Measurements from ENCODE around the gene MTHFD1L.

The MTHFD1L gene

DNA sequence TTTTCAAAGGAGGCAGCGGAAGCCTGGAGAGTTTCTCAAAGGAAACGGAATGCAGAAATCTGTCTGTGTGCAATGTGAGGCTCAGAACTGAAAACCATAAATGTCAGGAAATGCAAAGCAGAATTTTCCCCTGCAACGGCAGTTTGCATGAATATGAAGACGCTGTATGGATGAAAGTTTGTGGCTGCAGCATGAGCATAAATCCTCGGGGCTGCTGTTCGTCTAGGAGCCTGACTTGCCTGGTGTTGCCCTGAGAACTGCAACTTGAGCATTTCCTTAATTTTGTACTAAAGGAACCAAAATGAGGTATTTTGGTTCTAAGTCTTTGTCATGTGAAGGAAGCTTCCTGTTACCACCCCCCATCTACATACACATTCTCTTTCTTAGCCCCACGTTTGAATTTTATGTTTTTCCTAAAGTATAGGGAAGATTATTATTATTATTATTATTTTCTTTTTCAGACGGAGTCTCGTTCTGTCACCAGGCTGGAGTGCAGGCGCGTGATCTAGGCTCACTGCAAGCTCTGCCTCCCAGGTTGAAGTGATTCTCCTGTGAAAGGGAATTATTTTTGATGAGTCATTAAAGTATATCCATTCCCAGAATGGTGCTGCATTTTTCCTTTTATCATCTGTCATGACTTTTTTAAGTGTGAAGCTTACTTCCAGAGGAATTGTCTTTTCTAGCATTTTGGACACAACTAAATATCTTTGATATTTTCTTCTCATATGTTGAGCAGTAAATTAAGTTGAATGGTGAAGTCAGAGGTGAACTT, 33.1 kb downstream of the MTHFD1L start:
- no peak for DNase-seq (ENCODE audit: low read depth, low spot score)

DNA sequence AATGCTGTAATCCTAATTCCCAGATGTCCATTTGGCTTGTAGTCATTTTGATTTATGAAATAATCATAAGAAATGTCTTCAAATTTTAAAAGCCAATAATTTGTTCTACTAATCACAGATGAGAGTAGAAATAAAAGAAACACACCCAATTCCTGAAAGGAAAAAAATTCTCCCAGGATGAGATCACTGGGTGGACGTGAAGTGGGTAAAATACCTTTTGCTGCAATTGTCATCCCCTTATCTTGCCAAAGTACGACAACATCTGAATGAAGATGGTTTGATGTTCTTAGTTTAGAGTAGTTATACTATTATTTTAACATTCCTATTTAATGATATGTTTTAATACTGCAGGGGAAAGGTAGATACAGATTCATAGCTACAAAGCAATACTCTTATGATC, 33.7 kb downstream of the MTHFD1L start:
- DNase-seq (ENCODE audit: low read depth, low spot score): no peak

DNA sequence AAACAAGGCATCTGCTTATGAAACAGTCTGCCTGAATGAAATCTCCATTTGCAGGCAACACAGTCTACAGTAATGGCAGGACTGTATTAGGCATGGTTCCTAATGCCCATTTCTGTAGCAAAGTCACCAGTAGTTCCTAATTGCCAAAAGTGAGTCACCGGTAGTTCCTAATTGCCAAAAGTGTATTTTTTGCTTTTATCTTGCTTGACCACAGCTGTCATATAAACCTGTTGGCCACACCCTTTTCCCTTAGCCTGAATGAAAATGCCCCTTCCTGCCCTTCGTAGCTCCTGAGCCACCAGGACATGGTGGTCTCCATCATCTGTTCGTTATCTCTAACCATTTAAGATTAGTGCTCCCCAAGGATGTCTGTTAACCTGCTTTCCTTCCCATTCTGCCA, 34.5 kb downstream of the MTHFD1L start:
- DNase-seq (ENCODE audit: low read depth, low spot score): no peak

DNA sequence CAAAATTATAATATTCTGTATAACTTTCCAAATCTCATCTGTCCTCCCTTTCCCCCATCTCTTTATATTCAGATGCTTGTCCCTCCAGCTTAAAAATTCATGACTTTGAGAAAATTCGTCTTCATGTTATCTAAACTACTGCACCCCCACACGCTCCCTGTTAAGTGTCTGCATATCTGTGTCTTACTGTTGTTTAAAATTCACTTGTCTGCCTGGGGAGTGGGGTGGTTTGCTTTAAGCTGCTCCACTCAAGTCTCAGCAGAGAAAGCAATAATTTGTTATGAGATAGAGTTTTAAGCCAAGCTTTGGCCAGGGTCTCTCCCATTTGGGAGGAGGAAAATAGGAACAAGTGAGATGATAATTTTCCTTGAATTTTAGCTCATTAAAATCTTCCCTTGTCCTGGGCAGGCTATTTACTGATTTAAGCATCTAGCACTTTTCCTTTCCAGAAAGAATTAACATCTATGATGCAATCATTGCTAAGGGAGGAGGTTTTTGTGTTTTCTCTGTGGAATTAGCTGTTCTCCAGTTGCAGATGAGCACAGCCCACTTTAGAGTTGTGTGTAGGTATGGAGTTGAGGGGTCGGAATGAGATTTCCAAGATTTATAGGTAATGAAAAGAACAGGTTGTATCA, 36.8 kb downstream of the MTHFD1L start:
- DNase-seq (ENCODE audit: low read depth, low spot score): no peak

DNA sequence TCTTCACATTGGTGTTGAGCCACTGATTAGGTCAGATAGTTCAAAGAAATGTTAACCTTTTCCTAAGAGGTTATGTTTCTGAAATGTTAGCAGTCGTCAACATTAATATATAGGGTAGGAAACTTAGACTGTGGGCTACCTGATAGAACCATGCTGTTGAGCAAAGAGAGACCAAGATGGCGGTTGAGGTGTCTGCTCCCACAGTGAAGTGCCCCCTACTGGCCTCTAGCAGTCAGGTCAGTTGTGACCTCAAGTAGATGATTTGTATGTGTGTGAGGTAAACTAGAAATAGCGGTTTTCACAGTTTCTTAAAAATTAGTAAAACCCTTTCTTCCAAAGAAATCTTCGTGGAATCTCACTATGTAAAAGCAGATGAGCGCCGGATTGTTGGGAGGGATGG, 40.3 kb downstream of the MTHFD1L start:
- no peak for DNase-seq (ENCODE audit: low read depth, low spot score)

DNA sequence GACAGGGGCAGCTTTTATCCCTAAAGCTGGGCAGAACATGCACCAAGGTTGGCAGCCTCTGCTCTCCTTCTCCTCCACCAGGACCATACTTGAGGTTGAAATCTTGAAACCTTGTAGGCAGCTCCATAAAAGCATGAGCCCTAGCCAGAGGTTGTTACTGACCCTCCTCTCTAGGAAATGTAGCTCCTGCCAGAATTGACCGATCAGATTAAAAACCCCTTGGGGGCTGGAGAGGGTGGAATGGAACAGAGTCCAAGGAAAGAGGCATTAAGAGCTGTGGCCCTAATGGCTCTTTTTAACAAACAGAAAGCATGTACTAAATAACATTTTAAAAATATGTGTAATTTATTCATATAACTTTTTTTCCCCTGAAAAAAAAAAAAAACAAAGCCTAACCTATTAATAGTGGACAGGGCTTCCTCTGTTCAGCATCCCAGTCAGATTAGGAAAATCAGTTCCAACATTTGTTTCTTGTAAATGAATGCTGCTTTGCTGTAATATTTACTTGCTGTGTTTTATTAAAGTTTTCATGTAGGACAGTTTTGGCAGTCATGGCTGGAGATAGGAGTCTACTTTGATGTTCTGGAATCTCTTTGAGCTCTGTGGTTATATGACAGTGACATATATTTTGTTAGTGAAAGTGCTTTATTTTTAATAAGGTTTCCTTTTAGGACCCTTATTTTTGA, 41.3 kb downstream of the MTHFD1L start:
- no peak for DNase-seq (ENCODE audit: low read depth, low spot score)

DNA sequence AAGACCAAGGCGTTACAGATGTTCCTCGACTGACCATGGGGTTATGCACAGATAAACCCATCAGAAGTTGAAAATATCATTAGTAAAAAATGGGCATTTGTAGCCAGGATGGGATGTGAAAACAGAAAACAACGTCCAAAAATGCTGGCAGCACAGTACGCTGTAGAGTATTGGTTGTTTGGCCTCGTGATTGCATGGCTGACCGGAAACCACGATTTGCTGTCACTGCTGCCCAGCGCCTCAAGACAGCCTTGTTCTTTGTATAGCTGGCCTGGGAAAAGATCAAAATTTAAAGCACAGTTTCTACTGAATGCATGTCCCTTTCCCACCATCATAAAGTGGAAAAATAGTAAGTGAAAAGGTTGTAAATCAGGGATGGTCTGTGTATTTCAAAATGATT, 41.9 kb downstream of the MTHFD1L start:
- DNase-seq (ENCODE audit: low read depth, low spot score): no peak

DNA sequence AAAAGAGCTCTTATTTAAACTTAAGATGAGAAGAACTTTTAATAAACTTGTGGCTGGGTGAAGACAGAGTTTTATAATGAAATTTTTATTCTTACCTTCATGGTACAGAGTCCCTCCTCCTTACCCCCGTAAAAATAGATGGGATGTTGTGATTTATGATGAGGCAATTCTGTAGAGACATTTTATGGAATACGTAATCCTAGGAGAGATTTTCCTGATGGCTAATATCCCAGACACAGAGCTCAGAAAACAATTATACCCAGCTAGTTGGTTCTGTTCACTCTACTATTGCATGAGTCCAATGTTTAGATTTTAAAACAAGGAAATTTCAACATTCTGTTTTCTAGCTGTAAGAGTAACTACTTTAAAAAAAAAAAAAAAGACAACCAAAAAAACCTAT, 43.4 kb downstream of the MTHFD1L start:
- no peak for DNase-seq (ENCODE audit: low read depth, low spot score)

DNA sequence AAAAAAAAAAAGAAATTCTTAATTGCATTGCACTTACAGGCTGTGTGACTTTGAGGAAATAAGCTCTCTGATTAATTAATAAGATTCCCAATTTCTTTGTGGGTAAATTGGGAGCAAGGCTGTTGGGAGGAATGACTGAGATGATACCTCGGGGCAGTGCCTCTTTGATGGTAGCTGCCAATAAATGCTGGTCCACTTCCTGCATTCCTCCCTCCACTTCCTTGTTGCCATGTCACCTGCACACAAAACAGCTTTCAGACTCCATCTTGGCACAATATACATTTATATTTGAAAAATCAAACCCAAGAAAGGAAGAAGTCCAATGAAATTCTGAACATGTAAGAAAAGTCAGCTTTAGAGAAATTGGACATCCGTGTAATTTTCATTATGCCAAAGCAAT, 45.1 kb downstream of the MTHFD1L start:
- DNase-seq (ENCODE audit: low read depth, low spot score): no peak

DNA sequence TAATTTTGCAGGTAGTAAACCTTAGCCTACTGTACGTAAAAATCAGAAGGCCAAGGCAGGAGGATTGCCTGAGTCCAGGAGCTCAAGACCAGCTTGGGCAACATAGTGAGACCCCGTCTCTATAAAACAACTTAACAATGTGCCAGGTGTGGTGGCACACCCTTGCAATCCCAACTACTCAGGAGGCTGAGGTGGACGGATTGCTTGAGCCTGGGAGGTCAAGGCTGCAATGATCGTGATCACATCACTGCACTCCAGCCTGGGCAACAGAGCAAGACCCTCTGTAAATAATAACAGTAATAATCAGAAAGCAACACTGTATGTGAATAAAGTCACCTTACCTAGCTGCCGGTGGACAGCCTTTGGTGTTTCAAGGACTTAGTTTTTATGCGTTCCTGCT, 48.9 kb downstream of the MTHFD1L start:
- no peak for DNase-seq (ENCODE audit: low read depth, low spot score)

DNA sequence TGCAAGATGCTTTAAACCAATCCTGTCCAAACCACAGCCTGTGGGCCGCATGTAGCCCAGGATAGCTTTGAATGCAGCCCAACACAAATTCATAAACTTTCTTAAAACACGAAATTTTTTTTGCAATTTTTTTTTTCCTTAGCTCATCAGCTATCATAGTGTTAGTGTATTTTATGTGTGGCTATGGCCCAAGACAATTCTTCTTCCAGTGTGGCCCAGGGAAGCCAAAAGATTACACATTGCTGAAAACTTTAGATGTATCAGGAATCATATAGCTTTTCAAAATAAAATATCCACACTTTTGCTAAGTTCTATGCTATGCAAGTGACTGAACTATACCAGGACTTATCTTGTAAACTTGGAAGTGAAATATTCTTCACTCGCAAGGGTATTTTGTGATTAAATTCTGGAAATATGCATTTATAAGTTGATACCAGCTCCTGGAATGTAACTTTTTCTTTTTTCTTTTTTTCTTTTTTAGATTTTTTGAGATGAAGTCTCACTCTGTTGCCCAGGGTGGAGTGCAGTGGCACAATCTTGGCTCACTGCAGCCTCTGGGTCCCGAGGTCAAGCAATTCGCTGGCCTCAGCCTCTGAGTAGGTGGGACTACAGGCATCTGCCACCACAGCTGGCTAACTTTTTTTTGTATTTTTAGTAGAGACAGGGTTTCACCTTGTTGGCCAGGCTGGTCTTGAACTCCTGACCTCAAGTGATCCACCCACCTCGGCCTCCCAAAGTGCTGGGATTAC, 49.8 kb downstream of the MTHFD1L start:
- no peak for DNase-seq (ENCODE audit: low read depth, low spot score)

DNA sequence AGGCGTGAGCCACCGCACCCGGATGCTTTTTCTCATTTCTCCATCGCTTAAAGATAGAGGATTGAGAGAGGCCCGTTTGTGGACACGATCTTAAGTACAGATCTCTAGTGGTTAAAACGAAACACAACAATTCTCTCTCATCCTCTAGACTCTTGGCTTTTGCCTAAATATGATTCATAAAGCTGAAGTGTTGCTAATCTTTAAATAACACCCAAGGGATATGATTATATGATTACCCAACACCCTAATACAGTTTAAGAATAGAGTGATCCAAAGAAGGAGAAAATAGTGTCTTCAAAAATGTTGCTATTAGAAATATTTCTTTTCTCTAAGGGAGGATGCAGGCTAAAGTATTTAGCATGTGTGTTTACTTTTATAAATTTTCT, 50.4 kb downstream of the MTHFD1L start:
- no peak for DNase-seq (ENCODE audit: low read depth, low spot score)

DNA sequence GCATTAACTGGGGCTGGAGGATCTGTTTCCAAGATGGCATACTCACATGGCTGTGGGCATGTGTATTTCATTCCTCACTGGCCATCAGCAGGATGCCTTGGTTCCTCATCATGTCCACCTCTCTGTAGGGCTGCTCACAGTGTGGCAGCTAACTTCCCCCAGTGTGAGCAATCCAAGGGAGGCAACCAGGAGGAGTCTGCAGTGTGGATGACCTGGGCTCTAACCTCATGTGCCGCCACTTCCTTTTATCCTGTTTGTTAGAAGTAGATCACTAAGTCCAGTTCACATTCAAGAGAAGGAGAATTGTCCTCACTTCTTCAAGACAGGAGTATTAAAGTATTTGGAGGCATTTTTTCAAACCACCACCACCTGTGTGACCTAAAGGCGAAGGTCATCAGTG, 54.4 kb downstream of the MTHFD1L start:
- DNase-seq (ENCODE audit: low read depth, low spot score): no peak

DNA sequence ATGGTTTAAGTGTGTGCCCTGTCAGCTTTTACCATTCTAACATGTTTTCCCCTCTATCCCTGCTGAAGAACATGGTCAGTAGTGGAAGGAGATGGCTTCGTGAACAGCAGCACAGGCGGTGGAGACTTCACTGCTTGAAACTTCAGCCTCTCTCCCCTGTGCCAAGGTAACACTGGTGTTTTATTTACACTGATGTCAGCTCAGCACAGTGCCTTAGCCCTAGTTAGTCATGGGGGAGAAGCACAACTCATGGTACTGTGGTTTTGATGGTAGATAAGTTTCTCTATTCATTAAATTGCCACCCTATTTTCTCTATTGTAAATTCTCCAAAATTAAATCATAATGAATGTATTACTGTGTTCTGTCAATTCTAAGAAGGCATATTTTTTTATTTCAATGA, 56.6 kb downstream of the MTHFD1L start:
- DNase-seq (ENCODE audit: low read depth, low spot score): no peak

DNA sequence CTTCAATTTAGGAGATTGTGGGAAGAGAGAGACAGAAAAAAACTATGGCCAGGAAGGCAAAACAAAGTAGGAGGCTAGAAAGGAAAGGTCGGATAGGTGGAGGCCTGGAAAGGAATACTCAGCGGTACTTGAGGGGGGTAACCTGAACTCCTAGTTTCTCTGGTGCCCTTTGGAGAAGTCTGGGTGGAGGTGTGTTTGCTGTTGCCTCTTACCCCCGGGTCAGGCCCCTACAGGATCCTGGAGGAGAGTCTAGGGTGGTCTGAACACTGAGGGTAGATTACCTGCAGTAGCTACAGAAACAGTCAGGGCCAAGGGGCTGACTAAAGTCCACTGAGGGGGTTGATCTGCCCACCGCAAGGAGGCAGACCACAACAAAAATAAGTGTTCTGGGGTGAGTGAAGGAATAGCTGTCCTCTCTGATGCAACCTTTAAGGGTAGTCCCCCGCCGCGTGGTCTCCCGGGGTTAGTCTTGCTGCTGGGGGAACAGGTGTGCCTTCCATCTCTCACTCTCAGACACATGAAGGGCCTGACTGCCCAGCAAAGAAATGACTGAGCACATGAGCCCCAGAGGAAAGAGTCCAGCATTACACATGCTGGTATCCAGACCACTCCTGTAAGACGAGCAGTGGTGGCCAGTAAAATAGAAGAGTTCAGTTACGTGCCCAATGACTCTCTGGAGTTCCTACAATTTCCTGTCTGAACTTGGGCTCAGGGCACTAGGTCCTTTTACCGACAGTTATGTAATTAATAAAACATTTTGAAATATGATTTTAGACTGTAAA, 59.5 kb downstream of the MTHFD1L start:
- DNase-seq (ENCODE audit: low read depth, low spot score): no peak

DNA sequence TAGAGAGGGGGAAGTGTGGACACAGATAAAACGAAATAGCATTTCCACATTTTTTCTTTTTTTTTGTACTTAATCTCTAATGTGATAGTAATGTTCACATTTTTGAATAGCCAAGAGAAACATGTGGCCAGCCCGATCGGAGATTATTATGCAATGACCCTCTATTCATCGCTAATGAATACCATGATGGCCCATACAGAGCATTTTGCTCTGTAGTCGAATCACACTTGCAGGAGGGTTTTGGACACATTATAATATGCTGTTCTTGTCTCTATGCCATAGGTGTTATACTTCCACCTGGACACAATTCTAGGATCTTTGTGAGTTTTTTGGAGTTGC, 60.1 kb downstream of the MTHFD1L start:
- no peak for DNase-seq (ENCODE audit: low read depth, low spot score)

DNA sequence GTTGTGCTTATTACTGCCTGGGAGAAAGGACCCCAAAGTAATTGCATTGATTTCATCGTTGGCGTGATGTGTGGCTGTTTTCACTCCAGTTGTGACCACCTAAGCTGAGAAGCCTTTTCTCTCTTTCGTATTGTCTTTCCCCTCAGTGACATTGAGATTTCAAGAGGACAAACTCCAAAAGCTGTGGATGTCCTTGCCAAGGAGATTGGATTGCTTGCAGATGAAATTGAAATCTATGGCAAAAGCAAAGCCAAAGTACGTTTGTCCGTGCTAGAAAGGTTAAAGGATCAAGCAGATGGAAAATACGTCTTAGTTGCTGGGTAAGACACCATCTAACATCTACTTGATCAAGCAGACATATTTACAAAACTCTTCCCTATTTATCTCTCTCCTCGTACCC, 60.5 kb downstream of the MTHFD1L start:
- no peak for DNase-seq (ENCODE audit: low read depth, low spot score)

DNA sequence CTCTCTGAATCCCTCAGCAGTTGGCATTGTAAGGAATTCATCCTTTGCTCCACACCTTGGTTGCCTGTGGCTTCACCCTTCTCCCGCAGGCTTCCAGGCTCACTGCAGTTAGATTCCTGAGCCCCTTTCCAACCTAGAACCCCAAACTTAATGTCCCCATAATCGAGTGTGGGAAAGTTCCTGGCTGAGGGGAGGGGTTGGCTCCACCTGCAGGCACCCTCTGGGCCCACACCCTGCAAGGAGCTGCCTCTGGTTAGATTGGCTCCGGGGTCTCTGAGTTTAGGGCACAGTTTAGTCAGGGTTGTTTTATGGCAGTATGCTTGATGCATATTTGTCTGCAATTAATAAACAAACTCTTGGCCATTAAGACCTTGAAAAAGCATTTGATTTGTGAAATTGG, 63.4 kb downstream of the MTHFD1L start:
- DNase-seq (ENCODE audit: low read depth, low spot score): no peak

DNA sequence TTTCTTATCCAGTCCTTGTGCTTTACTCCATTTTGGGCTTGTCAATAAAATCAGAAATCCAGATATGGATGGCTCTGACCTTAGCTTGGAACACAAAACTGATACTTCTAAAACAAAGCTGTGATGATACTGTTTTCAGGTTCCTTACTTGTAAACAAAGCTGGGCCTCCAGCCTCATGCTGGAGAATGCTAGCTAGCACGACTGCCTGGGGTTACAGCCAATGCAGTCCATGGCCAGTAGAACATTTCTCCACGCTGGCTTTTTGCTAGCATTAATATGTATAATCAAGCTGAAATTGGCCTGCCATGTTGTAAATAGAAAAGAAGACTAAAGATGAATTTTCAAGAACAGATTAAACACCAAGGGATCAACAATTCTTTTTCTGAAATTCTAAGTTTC, 63.9 kb downstream of the MTHFD1L start:
- DNase-seq (ENCODE audit: low read depth, low spot score): no peak

DNA sequence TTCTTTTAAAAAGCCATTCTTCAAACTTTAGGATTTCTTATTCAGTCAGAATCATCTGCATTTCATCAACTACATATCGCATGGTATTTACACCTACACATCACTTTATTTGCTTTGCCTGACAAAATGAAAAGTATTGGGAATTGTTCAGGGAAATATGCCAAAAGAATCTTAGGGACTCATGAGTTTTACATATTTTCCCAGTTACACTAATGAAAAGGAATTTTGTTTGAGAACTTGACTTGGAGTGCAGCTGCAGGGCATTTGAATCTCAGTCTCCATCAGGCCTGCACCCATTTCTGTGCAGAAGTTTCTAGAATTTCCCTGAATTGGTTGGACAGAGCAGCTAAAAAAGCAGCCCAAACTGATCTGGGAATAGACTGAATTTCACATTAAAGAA, 65.3 kb downstream of the MTHFD1L start:
- no peak for DNase-seq (ENCODE audit: low read depth, low spot score)

DNA sequence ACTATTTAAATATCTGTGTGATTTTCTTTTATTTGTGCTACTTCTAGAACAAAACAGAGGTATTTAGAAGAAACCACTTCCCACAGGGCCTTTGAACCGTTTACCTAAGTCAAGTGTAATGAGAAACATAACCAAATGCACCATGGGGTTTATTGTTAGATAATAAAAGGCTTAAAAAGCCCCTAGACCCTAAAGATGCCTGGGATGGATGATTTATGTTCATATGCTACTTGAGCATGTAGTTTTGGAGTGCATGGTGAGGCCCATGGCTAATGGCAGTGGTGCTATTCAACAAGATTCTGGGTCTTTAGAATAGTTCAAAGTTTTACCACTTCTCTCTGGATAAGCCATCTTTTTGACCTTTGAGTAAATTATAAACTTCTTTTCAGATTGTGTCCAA, 65.9 kb downstream of the MTHFD1L start:
- DNase-seq (ENCODE audit: low read depth, low spot score): no peak

DNA sequence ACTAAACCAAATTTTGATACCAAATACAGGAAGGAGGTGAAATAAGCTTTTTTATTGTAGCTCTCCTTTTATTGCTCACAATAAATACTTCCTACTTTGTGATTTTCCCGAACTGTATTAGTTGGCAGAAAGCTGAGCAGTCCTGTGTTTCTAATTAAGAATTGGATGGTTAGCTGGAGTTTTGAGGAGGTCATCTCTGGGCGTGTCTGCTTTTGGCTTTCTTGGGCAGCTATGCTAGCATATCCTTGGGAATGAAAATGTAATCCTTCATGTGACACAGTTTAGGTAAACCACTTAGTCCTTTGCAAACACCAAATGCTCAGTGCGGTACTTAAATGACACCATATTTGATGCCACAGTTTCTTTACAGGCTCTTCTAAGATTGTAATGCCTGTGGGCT, 67.5 kb downstream of the MTHFD1L start:
- no peak for DNase-seq (ENCODE audit: low read depth, low spot score)
